Right lung (tissue), 5 donors: Measurements from ENCODE around the gene WASF1. TPM values are rescaled to one million over a fixed set of nuclear protein-coding genes. Genes with fewer than 3 reads are reported as not detected.
A peak's percentile ranks its signal among the peaks of the same experiment; 100 is the strongest.
"Not testable (repeated sequence)": the region's sequence is repeated elsewhere in the genome, so short reads cannot be mapped to it uniquely, and the experiment has no call there.

ENCODE experiments used
- DNase-seq, 2 donors: peaks; one replicate each; pipeline ENCODE4 v3.0.0-alpha.2; 2013
- polyA plus RNA-seq, 5 donors: library from polyadenylated mRNA; unstranded; fragments of 120-200 nt; gene quantifications; one replicate each; pipeline versions ENCODE4 v1.2.1 to v1.2.3, GENCODE V29; 2013; ENCODE audit warnings: inconsistent platforms in 1 of 5, low replicate concordance in 1 of 5; ENCODE audit not compliant: insufficient read length in 5 of 5, insufficient read depth in 1 of 5

Gene WASF1
- polyA plus RNA-seq, 5 donors = 15.7 to 24.6 (median 22.8) TPM

- DNase-seq = peak; percentile 43 to 48
Observed at GRCh38 chr6:110178626-110179405, 654 bp downstream of the WASF1 start.

GRCh38 chr6:110173506-110174132, 5.9 kb downstream of the WASF1 start:
- DNase-seq = no peak

GRCh38 chr6:110170081-110170480, 9.4 kb downstream of the WASF1 start:
- DNase-seq = no peak

GRCh38 chr6:110158479-110158878, 21.0 kb downstream of the WASF1 start:
- DNase-seq = no peak

- DNase-seq = no peak
Observed at GRCh38 chr6:110147870-110148269, 31.6 kb downstream of the WASF1 start.

- no peak for DNase-seq
Observed at GRCh38 chr6:110140650-110141049, 38.8 kb downstream of the WASF1 start.

- DNase-seq = no peak
Observed at GRCh38 chr6:110139052-110139451, 40.4 kb downstream of the WASF1 start.

GRCh38 chr6:110137924-110138887, 41.3 kb downstream of the WASF1 start:
- no peak for DNase-seq

- no peak for DNase-seq
Observed at GRCh38 chr6:110130362-110130761, 49.1 kb downstream of the WASF1 start.

GRCh38 chr6:110128418-110128817, 51.1 kb downstream of the WASF1 start:
- DNase-seq = no peak

- DNase-seq = no peak
Observed at GRCh38 chr6:110125361-110125760, 54.1 kb downstream of the WASF1 start.

- not testable (repeated sequence) for DNase-seq
Observed at GRCh38 chr6:110121655-110122054, 57.8 kb downstream of the WASF1 start.

GRCh38 chr6:110116258-110116657, 63.2 kb downstream of the WASF1 start:
- DNase-seq = no peak

- peak; percentile 10 to 19 for DNase-seq
Observed at GRCh38 chr6:110114004-110114403, 65.5 kb downstream of the WASF1 start.

- DNase-seq = no peak
Observed at GRCh38 chr6:110105296-110105695, 74.2 kb downstream of the WASF1 start.

GRCh38 chr6:110103260-110103659, 76.2 kb downstream of the WASF1 start:
- DNase-seq = no peak

- no peak for DNase-seq
Observed at GRCh38 chr6:110102411-110102810, 77.1 kb downstream of the WASF1 start.

GRCh38 chr6:110101885-110102284, 77.6 kb downstream of the WASF1 start:
- no peak for DNase-seq

GRCh38 chr6:110098511-110099116, 80.9 kb downstream of the WASF1 start:
- no peak for DNase-seq

- no peak for DNase-seq
Observed at GRCh38 chr6:110097443-110097842, 82.0 kb downstream of the WASF1 start.

- DNase-seq = no peak
Observed at GRCh38 chr6:110095935-110096334, 83.5 kb downstream of the WASF1 start.

GRCh38 chr6:110095101-110095500, 84.4 kb downstream of the WASF1 start:
- no peak for DNase-seq
